Fibroblast of lung (primary cell): ENCODE results near the gene LDLRAD4.

Experiments
- CTCF ChIP-seq, 2 donors: IDR thresholded peaks in 1 of 2; conservative IDR thresholded peaks in 1 of 2; 1 replicate in 1 of 2; 2 replicates in 1 of 2; pipeline ENCODE4 v1.5.1; 2011 to 2012; ENCODE audit warnings: low read length in 2 of 2, control low read depth in 1 of 2, inconsistent platforms in 1 of 2, low read depth in 1 of 2, mild to moderate bottlenecking in 1 of 2
- EZH2 ChIP-seq: IDR thresholded peaks from 2 replicates; pipeline ENCODE4 v1.5.1; 2012; ENCODE audit warnings: low read length, control low read depth, mild to moderate bottlenecking; ENCODE audit errors: missing control alignments

- TF ChIP-seq CTCF (conservative IDR thresholded peaks at IDR 0.05 in 1 of 2, IDR thresholded peaks at IDR 0.05 in 1 of 2; ENCODE audit: low read depth in 1 of 2, low read length in 2 of 2) (no peak), EZH2 (no peak)
These were observed 38.1 kb downstream of the LDLRAD4 start for GRCh38 chr18:13256444-13257305.
